Measurements from ENCODE around the gene DHPS. TPM values are rescaled to one million over a fixed set of nuclear protein-coding genes. Genes with fewer than 3 reads are reported as not detected.

The DHPS gene
- total and polyA plus RNA-seq, 2 donors (not counting 3 experiments of a cell fraction or from before 2014, with no cell fraction given): 68.4 to 90.1 TPM

DNA sequence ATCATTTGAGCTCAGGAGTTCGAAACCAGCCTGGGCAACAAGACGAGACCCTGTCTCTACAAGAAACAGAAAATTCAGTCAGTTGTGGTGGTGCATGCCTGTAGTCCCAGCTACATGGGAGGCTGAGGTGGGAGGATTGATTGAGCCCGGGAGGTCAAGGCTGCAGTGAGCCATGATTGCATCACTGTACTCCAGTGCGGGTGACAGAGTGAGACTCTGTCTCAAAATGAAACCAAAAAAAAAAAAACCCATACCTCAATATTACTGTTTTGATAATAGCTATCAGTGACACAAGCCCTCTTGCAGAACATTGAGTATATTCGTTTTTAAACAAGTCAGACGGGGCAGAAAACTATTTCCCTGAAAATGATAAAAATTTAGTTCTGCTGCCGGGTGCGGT lies 54.7 kb downstream of the DHPS start:
- Histone ChIP-seq H3K36me3 (ENCODE audit: control insufficient read depth in 2 of 2, extremely low read depth in 1 of 2, insufficient read depth in 2 of 2, low read length in 2 of 2) (peaks cover 15 to 22% of the 10 kb centered on the region in 2 experiments), H3K4me2 (ENCODE audit: insufficient read depth, low read length) (no peak overlapping the region), H2AFZ (ENCODE audit: low read depth, low read length) (no peak overlapping the region), H3K27ac (ENCODE audit: insufficient read depth, low read depth, low read length) (no peak overlapping the region), H3K27me3 (ENCODE audit: control insufficient read depth in 2 of 2, insufficient read depth in 2 of 2, low read length in 2 of 2) (no peaks in the 10 kb centered on the region), H3K9me1 (replicated peaks; ENCODE audit: control insufficient read depth, extremely low read depth, insufficient read depth, low read length) (no peaks in the 10 kb centered on the region), H3K4me1 (ENCODE audit: control insufficient read depth, extremely low read depth, insufficient read depth, low read length) (no peaks in the 10 kb centered on the region), H3K4me3 (replicated peaks in 1 of 3; ENCODE audit: insufficient read depth in 1 of 3, low read depth in 1 of 3, low read length in 3 of 3) (no peak overlapping the region), H4K20me1 (replicated peaks; ENCODE audit: control insufficient read depth, extremely low read depth, insufficient read depth, low read length) (no peaks in the 10 kb centered on the region), H3K9me3 (replicated peaks; ENCODE audit: control insufficient read depth, insufficient read depth, low read length) (peaks cover 23% of the 10 kb centered on the region), H3K9ac (replicated peaks; ENCODE audit: extremely low read depth, insufficient read depth, low read length) (no peak overlapping the region), H3K79me2 (ENCODE audit: control insufficient read depth, insufficient read depth, low read length) (peaks cover 8% of the 10 kb centered on the region)
- CTCF ChIA-PET: interaction anchor here (0.8 kb wide), 1 partner anchor 16 kb away, joined by 3 read pairs; the partner anchor contains the start of genes ZNF490 and ZNF791
- TF ChIP-seq GATA2 (IDR thresholded peaks at IDR 0.05; ENCODE audit: insufficient read depth, insufficient read length, low read depth, low read length): no peak
- TF ChIP-seq, protein P1, sequence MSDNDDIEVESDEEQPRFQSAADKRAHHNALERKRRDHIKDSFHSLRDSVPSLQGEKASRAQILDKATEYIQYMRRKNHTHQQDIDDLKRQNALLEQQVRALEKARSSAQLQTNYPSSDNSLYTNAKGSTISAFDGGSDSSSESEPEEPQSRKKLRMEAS (IDR thresholded peaks at IDR 0.05; ENCODE audit: insufficient read depth, insufficient read length): no peak
- TF ChIP-seq POLR2A (IDR thresholded peaks at IDR 0.05; ENCODE audit: low read depth, low read length): no peak
- TF ChIP-seq FOS (IDR thresholded peaks at IDR 0.05; ENCODE audit: borderline replicate concordance, insufficient read depth, low read length): no peak
- TF ChIP-seq EZH2 (IDR thresholded peaks at IDR 0.05; ENCODE audit: borderline replicate concordance, low read depth, low read length, severe bottlenecking): no peak
- TF ChIP-seq MYC (IDR thresholded peaks at IDR 0.05; ENCODE audit: low read depth, low read length): no peak
- no peak for TF ChIP-seq POLR2AphosphoS5 (IDR thresholded peaks at IDR 0.05; ENCODE audit: insufficient read depth, low read depth, low read length)
- no peak for TF ChIP-seq JUN (IDR thresholded peaks at IDR 0.05; ENCODE audit: borderline replicate concordance, insufficient read depth, insufficient read length, low read depth)
- TF ChIP-seq CTCF (IDR thresholded peaks at IDR 0.05; ENCODE audit: extremely low read depth in 1 of 2, insufficient read depth in 1 of 2, low read depth in 1 of 2, low read length in 2 of 2): no peak
- no TSS peak for BruUV-seq (replicated peaks)
- dilution Hi-C loops (cut with MboI; ENCODE audit: extremely low pct_ligation_motif_present, low sequenced_read_pairs) (no loop called here), intact Hi-C loops (cut with micrococcal nuclease) (no loop called here)
- DNase-seq (ENCODE audit: low read depth, low spot score) (no peak), FAIRE-seq (no peak)
- POLR2A ChIA-PET: no interaction called here

Small RNA genes within 50 kb of the gene (small RNA-seq; reads per million reads assigned to genes)
- gene SNORD41 (ENCODE audit: insufficient read depth, insufficient read length, low read depth, low replicate concordance): 33.9 reads per million, percentile 88 among the genes with 10 or more reads in this experiment

Other genes starting within 250 kb of the DHPS start
- 3.2 and 3.4 TPM in 2 replicates for gene ZNF443, start 240.9 kb downstream of the DHPS start, total RNA-seq
- 0.48 and 0.65 TPM in 2 replicates for gene ZNF443, start 240.9 kb downstream of the DHPS start, polyA plus RNA-seq
- gene ZNF709, start 197.1 kb downstream of the DHPS start, total RNA-seq: 1.4 and 1.8 TPM in 2 replicates
- 0.65 and 1.0 TPM in 2 replicates for gene ZNF709, start 197.1 kb downstream of the DHPS start, polyA plus RNA-seq
- gene ZNF564, start 130.4 kb downstream of the DHPS start, total RNA-seq: 6.5 and 7.1 TPM in 2 replicates
- gene ZNF564, start 130.4 kb downstream of the DHPS start, polyA plus RNA-seq: 1.0 and 1.5 TPM in 2 replicates
- 5.7 and 6.3 TPM in 2 replicates for gene ZNF490, start 71.1 kb downstream of the DHPS start, total RNA-seq
- 0.89 and 1.4 TPM in 2 replicates for gene ZNF490, start 71.1 kb downstream of the DHPS start, polyA plus RNA-seq
- 19.9 and 21.8 TPM in 2 replicates for gene ZNF791, start 71.0 kb downstream of the DHPS start, total RNA-seq
- 6.4 and 8.3 TPM in 2 replicates for gene ZNF791, start 71.0 kb downstream of the DHPS start, polyA plus RNA-seq
- gene MAN2B1, start 15.1 kb downstream of the DHPS start, total RNA-seq: 73.0 and 76.8 TPM in 2 replicates
- gene MAN2B1, start 15.1 kb downstream of the DHPS start, polyA plus RNA-seq: 64.4 and 70.3 TPM in 2 replicates
- gene WDR83, start 15.1 kb downstream of the DHPS start, total RNA-seq: 10.9 and 11.8 TPM in 2 replicates
- gene WDR83, start 15.1 kb downstream of the DHPS start, polyA plus RNA-seq: 10.5 and 11.0 TPM in 2 replicates
- not detected in 2 replicates for gene GNG14, start 6.1 kb upstream of the DHPS start, total RNA-seq
- gene GNG14, start 6.1 kb upstream of the DHPS start, polyA plus RNA-seq: not detected in 2 replicates
- 11.6 and 12.4 TPM in 2 replicates for gene FBXW9, start 14.8 kb upstream of the DHPS start, total RNA-seq
- gene FBXW9, start 14.8 kb upstream of the DHPS start, polyA plus RNA-seq: 19.3 and 26.4 TPM in 2 replicates
- 84.6 and 94.5 TPM in 2 replicates for gene TNPO2, start 42.1 kb upstream of the DHPS start, total RNA-seq
- 98.8 and 104 TPM in 2 replicates for gene TNPO2, start 42.1 kb upstream of the DHPS start, polyA plus RNA-seq
- gene TRIR, start 52.8 kb upstream of the DHPS start, total RNA-seq: 208 and 213 TPM in 2 replicates
- gene TRIR, start 52.8 kb upstream of the DHPS start, polyA plus RNA-seq: 240 and 263 TPM in 2 replicates
- 74.8 and 77.0 TPM in 2 replicates for gene GET3, start 55.6 kb upstream of the DHPS start, total RNA-seq
- gene GET3, start 55.6 kb upstream of the DHPS start, polyA plus RNA-seq: 197 and 217 TPM in 2 replicates
- gene BEST2, start 69.9 kb upstream of the DHPS start, total RNA-seq: not detected in 2 replicates
- gene BEST2, start 69.9 kb upstream of the DHPS start, polyA plus RNA-seq: not detected in 2 replicates
- 17.3 and 20.0 TPM in 2 replicates for gene HOOK2, start 93.7 kb upstream of the DHPS start, total RNA-seq
- 7.6 and 8.0 TPM in 2 replicates for gene HOOK2, start 93.7 kb upstream of the DHPS start, polyA plus RNA-seq
- 22.8 and 31.6 TPM in 2 replicates for gene JUNB, start 109.6 kb upstream of the DHPS start, total RNA-seq
- gene JUNB, start 109.6 kb upstream of the DHPS start, polyA plus RNA-seq: 72.9 and 74.4 TPM in 2 replicates
- gene PRDX2, start 119.9 kb upstream of the DHPS start, total RNA-seq: 247 and 255 TPM in 2 replicates
- gene PRDX2, start 119.9 kb upstream of the DHPS start, polyA plus RNA-seq: 490 and 492 TPM in 2 replicates
- 13.2 and 15.9 TPM in 2 replicates for gene THSD8, start 120.2 kb upstream of the DHPS start, total RNA-seq
- 2.6 TPM in 1 of 2 replicates, not detected in the other for gene THSD8, start 120.2 kb upstream of the DHPS start, polyA plus RNA-seq
- gene RNASEH2A, start 124.7 kb upstream of the DHPS start, total RNA-seq: 25.6 and 28.5 TPM in 2 replicates
- gene RNASEH2A, start 124.7 kb upstream of the DHPS start, polyA plus RNA-seq: 36.7 and 45.4 TPM in 2 replicates
- gene RTBDN, start 152.7 kb upstream of the DHPS start, total RNA-seq: not detected in 2 replicates
- gene RTBDN, start 152.7 kb upstream of the DHPS start, polyA plus RNA-seq: not detected in 2 replicates
- gene MAST1, start 156.6 kb upstream of the DHPS start, total RNA-seq: 0.13 and 0.69 TPM in 2 replicates
- 0.16 and 0.46 TPM in 2 replicates for gene MAST1, start 156.6 kb upstream of the DHPS start, polyA plus RNA-seq
- gene DNASE2, start 199.6 kb upstream of the DHPS start, total RNA-seq: 31.3 and 34.8 TPM in 2 replicates
- 51.9 and 60.6 TPM in 2 replicates for gene DNASE2, start 199.6 kb upstream of the DHPS start, polyA plus RNA-seq
- gene KLF1, start 205.3 kb upstream of the DHPS start, total RNA-seq: not detected in 2 replicates
- gene KLF1, start 205.3 kb upstream of the DHPS start, polyA plus RNA-seq: not detected in 2 replicates
- gene GCDH, start 209.3 kb upstream of the DHPS start, total RNA-seq: 27.1 and 27.3 TPM in 2 replicates
- gene GCDH, start 209.3 kb upstream of the DHPS start, polyA plus RNA-seq: 35.8 and 39.8 TPM in 2 replicates
- 0.27 TPM in 1 of 2 replicates, not detected in the other for gene SYCE2, start 237.4 kb upstream of the DHPS start, total RNA-seq
- gene SYCE2, start 237.4 kb upstream of the DHPS start, polyA plus RNA-seq: 0.16 and 0.25 TPM in 2 replicates